SK-N-DZ (cell line): Measurements from ENCODE around the gene MLPH.

ENCODE experiments used
- DNase-seq: peaks from one replicate; pipeline ENCODE4 v3.0.0-alpha.2; 2015; ENCODE audit warnings: low spot score

The MLPH gene

DNA sequence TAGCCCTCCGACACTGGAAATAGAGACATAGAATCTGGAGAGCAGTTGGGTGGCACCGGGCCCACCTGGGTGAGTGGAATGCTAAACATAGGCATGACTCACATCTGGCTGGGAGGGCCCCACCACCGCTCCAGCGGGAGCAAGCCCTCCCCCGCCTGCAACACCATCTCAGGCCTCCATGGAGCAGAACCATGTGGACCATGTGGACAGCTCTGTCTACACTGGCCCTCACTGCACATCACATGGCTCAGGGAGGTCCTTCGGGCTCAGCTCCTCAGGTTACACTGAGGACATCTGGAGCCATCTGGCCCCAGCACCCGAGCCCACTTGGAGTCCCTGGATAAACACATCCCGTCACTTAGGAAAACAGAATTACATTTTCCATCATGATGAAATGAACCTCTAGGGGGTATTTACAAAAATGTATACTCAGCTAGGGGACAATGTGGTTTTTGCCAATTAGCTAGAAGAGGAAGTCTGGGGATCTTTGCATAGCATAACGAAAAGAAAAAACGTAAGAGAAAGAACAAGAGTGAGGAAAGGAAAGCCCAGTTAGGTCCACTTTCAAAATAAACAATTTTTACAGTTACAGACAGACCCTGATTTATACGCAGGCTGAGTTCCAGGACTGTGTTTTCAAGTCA, 30.7 kb upstream of the MLPH start:
- peak; percentile 44 for DNase-seq

- DNase-seq = no peak
These were observed 29.6 kb upstream of the MLPH start for GRCh38 chr2:237457388-237457941.

DNA sequence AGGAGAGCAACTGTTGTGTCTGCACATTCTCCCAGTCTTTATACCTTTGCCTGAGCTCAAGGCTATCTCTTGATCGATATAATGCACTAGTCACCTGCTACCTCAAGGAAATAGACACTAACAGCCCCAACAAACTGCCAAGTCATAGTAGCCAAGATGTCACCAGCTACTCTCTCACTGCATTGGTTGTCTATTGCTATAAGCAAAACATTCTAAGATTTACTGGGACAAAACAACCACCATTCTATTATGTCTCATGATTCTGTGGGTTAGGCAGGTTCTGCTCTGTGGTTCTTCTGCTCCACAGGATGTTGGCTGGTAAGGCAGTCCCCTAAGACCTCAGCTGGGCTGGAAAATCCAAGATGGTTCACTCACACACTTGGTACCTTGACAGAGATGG, 28.5 kb upstream of the MLPH start:
- no peak for DNase-seq

GRCh38 chr2:237459226-237459625, 27.8 kb upstream of the MLPH start:
- no peak for DNase-seq

DNA sequence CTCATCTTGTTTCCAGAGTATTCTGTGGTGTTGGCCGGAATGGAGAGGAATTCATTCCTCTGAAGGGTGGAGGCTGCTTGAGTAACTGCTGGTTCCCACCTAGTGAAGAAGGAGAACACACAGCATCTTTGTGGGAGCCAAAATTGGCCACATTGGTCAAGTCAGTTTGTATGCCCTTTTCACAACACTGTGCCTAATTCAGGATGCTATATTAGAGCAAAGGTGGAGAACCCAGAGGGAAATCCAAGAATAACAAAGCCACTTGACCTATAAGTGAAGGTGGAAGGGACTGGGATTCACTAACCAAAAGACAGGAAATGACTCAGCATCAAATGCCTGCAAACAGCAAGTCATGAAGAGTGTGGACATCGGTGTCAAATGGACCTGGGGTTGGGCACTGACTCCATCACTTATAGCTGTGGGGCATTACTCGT, 27.3 kb upstream of the MLPH start:
- DNase-seq = no peak

DNA sequence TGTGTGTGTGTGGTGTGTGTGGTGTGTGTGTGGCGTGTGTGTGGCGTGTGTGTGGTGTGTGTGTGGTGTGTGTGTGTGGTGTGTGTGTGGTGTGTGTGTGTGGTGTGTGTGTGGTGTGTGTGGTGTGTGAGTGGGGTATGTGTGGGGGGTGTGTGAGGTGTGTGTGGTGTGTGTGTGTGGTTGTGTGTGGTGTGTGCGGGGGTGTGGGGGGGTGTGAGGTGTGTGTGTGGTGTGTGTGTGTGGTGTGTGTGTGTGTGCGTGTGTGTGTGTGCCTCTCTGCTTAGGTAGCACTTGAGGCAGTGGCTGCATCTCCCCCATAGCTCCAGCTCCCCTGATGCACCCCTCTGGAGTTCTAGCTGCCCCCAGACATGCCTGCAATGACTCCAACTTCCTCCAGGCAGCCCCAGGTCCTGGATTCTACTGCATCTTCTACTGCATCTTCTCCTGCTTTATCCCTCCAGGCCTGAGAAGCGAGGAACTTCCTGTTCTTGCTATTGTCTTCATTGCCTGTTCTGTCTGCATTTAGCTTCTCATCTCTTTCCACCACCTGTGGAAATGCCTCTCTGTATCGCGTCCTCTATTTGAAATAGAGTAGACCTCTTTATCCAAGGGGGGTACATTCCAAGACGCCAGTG, 22.2 kb upstream of the MLPH start:
- DNase-seq = no peak

GRCh38 chr2:237465515-237466148, 21.4 kb upstream of the MLPH start:
- DNase-seq = no peak

DNA sequence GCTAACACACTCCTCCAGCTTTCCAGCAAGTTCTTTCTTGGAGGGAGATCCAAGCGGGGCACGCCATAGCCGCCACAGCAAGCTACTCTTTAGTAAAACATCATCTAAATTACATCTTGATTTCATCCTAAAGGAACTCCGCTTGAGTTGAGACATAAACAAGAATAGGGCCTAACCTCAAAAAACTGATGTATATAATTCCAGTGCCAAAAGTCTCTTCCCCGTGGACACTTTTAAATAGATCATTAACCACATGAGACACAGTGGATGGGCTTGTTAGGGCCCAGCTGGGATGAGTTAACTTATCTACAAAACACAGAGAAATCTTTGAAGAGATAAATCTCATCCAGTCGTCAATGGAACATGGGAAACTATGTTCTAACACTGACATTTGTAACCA, 20.8 kb upstream of the MLPH start:
- DNase-seq = no peak

GRCh38 chr2:237467447-237468179, 19.4 kb upstream of the MLPH start:
- no peak for DNase-seq

- peak; percentile 51 for DNase-seq
These were observed 17.6 kb upstream of the MLPH start for GRCh38 chr2:237469410-237469809.

DNA sequence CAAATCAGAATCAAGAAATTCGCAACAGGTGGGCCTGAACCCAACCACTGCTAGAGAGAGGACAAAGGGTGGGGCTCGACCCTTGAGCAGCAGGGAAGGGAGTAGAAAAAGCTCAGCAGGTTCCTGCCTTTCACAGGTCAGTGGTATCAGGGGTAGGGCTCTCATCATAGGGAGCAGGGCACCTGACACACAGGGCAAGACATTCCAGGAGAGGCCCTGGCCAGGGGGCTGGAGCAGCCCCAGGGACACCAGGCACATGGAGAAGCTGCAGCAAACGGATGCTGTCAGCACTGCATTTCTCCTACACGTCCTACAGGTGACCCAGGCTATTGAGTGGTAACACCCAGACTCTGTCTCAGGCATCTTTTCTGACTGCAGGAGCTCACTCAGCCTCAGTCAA, 17.2 kb upstream of the MLPH start:
- no peak for DNase-seq

DNA sequence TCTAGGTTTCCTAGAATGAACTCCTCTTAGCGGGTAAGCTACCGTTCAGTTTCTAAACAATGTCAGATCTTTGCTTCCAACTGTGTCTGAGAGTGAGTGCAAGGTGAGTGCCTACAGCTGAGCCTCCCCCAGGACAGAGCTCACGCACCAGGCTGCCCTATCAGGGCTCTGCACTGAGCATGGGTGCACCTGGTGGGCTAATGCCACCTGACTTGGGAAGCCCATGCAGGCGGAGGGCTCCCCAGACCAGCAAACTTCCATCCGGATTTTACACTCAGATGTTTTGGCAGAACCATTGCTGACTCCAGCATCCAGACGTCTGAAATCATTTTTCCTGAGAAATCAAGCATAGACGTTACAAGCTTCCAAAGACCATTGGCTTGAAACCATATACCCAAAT, 16.1 kb upstream of the MLPH start:
- no peak for DNase-seq

GRCh38 chr2:237471438-237472186, 15.4 kb upstream of the MLPH start:
- peak; percentile 82 for DNase-seq

GRCh38 chr2:237472187-237472712, 14.8 kb upstream of the MLPH start:
- DNase-seq = no peak

DNA sequence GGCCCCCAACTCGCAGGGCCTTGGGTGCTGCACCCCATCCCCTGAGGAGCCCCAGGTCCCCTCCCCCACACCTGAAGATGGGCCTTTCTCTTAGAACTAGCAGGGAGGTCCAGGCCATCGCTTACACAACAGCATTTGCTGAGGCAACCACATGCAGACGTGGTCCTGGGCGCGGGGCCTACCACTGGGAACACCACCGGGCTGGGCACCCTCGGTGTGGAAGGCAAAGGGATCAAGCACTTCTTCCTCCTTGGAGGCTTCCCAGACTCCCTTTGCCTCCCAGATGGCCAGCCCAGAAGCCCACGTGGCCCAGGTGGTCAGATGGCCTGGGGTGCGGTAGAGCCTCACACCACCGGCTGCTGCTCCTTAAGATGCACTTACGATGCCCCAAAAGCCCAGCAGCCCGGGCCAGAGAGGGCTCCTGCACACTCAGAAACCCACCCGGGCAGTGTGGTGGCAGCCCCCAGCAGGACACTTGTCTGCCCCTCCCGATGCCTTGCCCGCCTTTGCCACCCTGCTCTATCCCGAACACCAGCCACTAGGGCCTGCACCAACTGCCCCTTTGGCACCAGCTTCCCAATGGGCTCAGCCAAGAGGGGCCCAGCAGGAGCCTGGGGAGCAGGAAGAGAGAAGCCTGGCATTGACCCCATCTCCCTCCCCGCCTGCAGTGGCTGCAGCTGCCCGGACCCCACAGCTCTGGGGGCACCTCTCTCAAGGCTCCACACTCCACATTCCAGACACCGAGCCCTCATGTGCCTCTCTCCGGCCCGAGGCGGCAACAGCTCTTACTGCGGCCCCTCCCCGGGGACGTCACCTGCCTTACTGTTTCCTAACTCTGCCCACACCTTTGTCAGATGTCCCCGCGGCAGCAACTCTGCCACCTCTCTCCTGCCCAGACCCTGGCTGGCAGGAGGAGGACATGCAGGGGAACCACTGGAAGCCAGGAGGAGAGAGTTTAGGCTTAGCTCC, 13.9 kb upstream of the MLPH start:
- no peak for DNase-seq

DNA sequence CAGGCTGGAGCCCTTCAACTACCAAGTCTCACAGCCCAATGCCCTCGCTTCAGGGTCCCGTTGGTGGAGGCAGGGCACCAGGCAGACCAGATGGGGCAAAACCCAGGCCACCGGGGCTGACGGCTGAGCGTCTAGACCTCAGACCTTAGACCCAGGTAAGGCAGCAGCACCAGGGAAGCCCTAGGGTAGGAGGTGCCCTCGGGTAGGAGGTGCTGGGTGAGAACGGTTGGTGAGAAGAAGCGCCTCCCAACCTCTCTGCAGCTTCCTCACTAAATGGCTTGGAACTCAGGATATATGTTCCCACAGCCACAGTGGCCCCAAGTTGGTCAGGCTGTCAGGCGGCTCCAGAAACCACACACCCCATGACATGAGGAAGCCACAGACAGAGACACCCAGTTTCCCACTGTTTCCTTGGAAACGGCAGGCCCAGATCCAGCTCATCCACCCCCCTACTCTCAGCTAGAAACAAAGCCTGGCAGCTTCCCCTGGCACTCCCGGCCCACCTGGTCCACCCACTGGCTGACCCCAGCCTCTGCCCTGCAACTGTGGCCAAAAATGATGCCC, 13.1 kb upstream of the MLPH start:
- no peak for DNase-seq

GRCh38 chr2:237474442-237474911, 12.6 kb upstream of the MLPH start:
- no peak for DNase-seq

DNA sequence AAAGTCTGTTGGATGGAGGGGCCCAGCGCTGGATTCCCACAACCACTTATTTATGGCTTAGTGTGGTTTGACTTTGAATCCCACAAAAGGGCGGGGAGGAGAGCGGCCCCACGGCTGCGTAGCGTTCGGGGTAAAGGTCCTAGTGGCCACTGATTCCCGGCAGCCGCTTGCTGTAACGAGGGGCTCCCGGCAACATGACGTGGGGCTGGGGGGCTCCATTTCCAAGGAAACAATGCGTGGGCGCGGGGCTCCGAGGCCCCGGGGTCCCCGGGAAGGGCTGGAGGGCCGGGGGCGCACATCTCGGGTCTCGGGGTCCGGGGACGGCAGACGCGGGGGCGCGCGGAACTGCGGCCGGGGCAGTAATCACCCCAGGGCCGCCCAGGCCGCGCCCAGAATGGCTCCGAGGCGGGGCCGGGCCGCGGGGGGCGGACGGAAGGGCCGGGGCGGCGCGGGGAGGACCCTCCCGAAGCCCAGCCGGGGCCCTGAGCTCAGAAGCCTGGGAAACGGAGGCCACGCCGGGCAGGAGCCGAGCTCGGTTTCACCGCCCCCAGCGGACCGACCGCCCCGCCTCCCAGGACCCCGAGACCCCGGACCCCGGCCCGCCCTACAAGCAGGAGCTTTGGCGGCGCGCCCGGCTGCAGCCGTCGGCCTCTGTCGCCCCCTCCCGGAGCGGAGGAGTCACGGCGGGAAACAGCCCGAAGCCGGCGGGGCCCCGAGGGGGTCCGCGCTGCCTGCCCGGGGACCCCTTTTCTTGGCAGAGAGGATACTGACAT, 11.9 kb upstream of the MLPH start:
- peak; percentile 76 for DNase-seq

GRCh38 chr2:237475704-237476141, 11.3 kb upstream of the MLPH start:
- DNase-seq = no peak
